ENCODE results near the gene FAM222A.

GRCh38 chr12:109729371-109729781 lies 15.8 kb downstream of the FAM222A start:
- TF ChIP-seq CTCF (IDR thresholded peaks at IDR 0.05; ENCODE audit: poor library complexity, severe bottlenecking) (no peak), EP300 (conservative IDR thresholded peaks at IDR 0.05; ENCODE audit: poor library complexity, severe bottlenecking) (no peak), EZH2 (IDR thresholded peaks at IDR 0.05; ENCODE audit: borderline replicate concordance, insufficient read depth, low read length, poor library complexity, severe bottlenecking) (no peak), POLR2AphosphoS5 (IDR thresholded peaks at IDR 0.05) (no peak), TAF1 (IDR thresholded peaks at IDR 0.05; ENCODE audit: low read depth) (no peak), RAD21 (conservative IDR thresholded peaks at IDR 0.05) (no peak), MXI1 (conservative IDR thresholded peaks at IDR 0.05; ENCODE audit: poor library complexity, severe bottlenecking) (no peak)
- TF ChIP-seq, protein P1, sequence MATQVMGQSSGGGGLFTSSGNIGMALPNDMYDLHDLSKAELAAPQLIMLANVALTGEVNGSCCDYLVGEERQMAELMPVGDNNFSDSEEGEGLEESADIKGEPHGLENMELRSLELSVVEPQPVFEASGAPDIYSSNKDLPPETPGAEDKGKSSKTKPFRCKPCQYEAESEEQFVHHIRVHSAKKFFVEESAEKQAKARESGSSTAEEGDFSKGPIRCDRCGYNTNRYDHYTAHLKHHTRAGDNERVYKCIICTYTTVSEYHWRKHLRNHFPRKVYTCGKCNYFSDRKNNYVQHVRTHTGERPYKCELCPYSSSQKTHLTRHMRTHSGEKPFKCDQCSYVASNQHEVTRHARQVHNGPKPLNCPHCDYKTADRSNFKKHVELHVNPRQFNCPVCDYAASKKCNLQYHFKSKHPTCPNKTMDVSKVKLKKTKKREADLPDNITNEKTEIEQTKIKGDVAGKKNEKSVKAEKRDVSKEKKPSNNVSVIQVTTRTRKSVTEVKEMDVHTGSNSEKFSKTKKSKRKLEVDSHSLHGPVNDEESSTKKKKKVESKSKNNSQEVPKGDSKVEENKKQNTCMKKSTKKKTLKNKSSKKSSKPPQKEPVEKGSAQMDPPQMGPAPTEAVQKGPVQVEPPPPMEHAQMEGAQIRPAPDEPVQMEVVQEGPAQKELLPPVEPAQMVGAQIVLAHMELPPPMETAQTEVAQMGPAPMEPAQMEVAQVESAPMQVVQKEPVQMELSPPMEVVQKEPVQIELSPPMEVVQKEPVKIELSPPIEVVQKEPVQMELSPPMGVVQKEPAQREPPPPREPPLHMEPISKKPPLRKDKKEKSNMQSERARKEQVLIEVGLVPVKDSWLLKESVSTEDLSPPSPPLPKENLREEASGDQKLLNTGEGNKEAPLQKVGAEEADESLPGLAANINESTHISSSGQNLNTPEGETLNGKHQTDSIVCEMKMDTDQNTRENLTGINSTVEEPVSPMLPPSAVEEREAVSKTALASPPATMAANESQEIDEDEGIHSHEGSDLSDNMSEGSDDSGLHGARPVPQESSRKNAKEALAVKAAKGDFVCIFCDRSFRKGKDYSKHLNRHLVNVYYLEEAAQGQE (IDR thresholded peaks at IDR 0.05; ENCODE audit: borderline replicate concordance) = no peak

All from neural cell (in vitro differentiated cells).